Smooth muscle cell (in vitro differentiated cells): ENCODE measurements around the gene ZNF20. TPM values are rescaled to one million over a fixed set of nuclear protein-coding genes. Genes with fewer than 3 reads are reported as not detected.

Experiments used
- DNase-seq: peaks from one replicate; lab custom pipeline; 2025; ENCODE audit not compliant: unreplicated experiment; lab: John Stamatoyannopoulos, UW
- H2AFZ ChIP-seq: fragments of 200-600 bp; sonication (generic); 2 replicates; pipeline ENCODE4 v1.6.0; 2016; ENCODE audit warnings: antibody characterized with exemption, low read depth, mild to moderate bottlenecking
- H3F3A ChIP-seq: fragments of 200-600 bp; sonication (generic); 2 replicates; pipeline ENCODE4 v1.6.0; 2017; ENCODE audit warnings: antibody characterized with exemption, low read depth
- H3K27ac ChIP-seq: fragments of 200-600 bp; sonication (generic); 2 replicates; pipeline ENCODE4 v1.5.1; 2016; ENCODE audit warnings: low read depth, mild to moderate bottlenecking
- H3K27me3 ChIP-seq: fragments of 200-600 bp; sonication (generic); 2 replicates; pipeline ENCODE4 v1.6.1; 2016; ENCODE audit warnings: low read depth, mild to moderate bottlenecking
- H3K36me3 ChIP-seq: fragments of 200-600 bp; sonication (generic); 2 replicates; pipeline ENCODE4 v1.5.1; 2016; ENCODE audit warnings: low read depth
- H3K4me1 ChIP-seq: fragments of 200-600 bp; sonication (generic); 2 replicates; pipeline ENCODE4 v1.5.1; 2016; ENCODE audit warnings: low read depth
- H3K4me2 ChIP-seq: fragments of 200-600 bp; sonication (generic); 2 replicates; pipeline ENCODE4 v1.6.0; 2016; ENCODE audit warnings: mild to moderate bottlenecking
- H3K4me3 ChIP-seq: fragments of 200-600 bp; sonication (generic); 2 replicates; pipeline ENCODE4 v1.5.1; 2016; ENCODE audit warnings: mild to moderate bottlenecking
- H3K79me2 ChIP-seq: fragments of 200-600 bp; sonication (generic); 2 replicates; pipeline ENCODE4 v1.6.0; 2016; ENCODE audit warnings: low read depth, mild to moderate bottlenecking
- H3K9ac ChIP-seq: fragments of 200-600 bp; sonication (generic); 2 replicates; pipeline ENCODE4 v1.6.0; 2016; ENCODE audit warnings: low read depth
- H3K9me3 ChIP-seq: fragments of 200-600 bp; sonication (generic); replicated peaks from 2 replicates; pipeline ENCODE4 v1.5.1; 2016; ENCODE audit warnings: low read depth
- H4K20me1 ChIP-seq: fragments of 200-600 bp; sonication (generic); 2 replicates; pipeline ENCODE4 v1.6.0; 2016; ENCODE audit warnings: low read depth
- CTCF ChIP-seq: fragments of 200-600 bp; sonication (generic); IDR thresholded peaks from 2 replicates; pipeline ENCODE4 v1.5.1; 2017; ENCODE audit warnings: borderline replicate concordance, mild to moderate bottlenecking, antibody characterized with exemption; ENCODE audit not compliant: insufficient read depth, poor library complexity, severe bottlenecking
- WGBS: methylation state at CpG from one replicate; pipeline ENCODE4 v1.1.7; 2016; ENCODE audit warnings: low lambda C conversion rate; 5-methylcytosine and 5-hydroxymethylcytosine counted together
- polyA plus RNA-seq: library from polyadenylated mRNA; unstranded; fragments of >200 nt; fragmentation: Nextera tagmentation; extraction: Ambion mirVana; gene quantifications from 2 replicates; pipeline ENCODE4 v1.2.1, GENCODE V29; 2016
- total RNA-seq: library from RNA; depleted of rRNA; stranded (reverse); fragments of >200 nt; gene quantifications from 2 replicates; pipeline ENCODE4 v1.2.3, GENCODE V29; 2014

ZNF20 gene
- total and polyA plus RNA-seq, 2 experiments from 2014 or later: 0.46 to 1.3 TPM

- H3K36me3 ChIP-seq: peaks cover 11% of the 10 kb centered on the region
- H3K79me2 ChIP-seq: peaks cover 21% of the 10 kb centered on the region
- peaks cover 4% of the 10 kb centered on the region for H3K4me1 ChIP-seq
- H3K4me3 ChIP-seq: no peak overlapping the region
- H3K9me3 ChIP-seq: no peaks in the 10 kb centered on the region
- no peaks in the 10 kb centered on the region for H3F3A ChIP-seq
- DNase-seq: no peak
- 98% methylated on average over 4 of the region's 4 CpGs for WGBS
- no peak overlapping the region for H3K27ac ChIP-seq
- no peaks in the 10 kb centered on the region for H4K20me1 ChIP-seq
- H2AFZ ChIP-seq: no peak overlapping the region
- H3K9ac ChIP-seq: no peak overlapping the region
- H3K4me2 ChIP-seq: no peak overlapping the region
- TF ChIP-seq CTCF: no peak
- H3K27me3 ChIP-seq: no peaks in the 10 kb centered on the region
Observed at GRCh38 chr19:12095111-12095790, 44.9 kb downstream of the ZNF20 start.

GRCh38 chr19:12093777-12094176 lies 46.4 kb downstream of the ZNF20 start:
- H3K27ac ChIP-seq: no peak overlapping the region
- H3K27me3 ChIP-seq: no peaks in the 10 kb centered on the region
- no peaks in the 10 kb centered on the region for H3F3A ChIP-seq
- H3K79me2 ChIP-seq: peaks cover 21% of the 10 kb centered on the region
- H3K9ac ChIP-seq: no peak overlapping the region
- H3K4me3 ChIP-seq: no peak overlapping the region
- WGBS: 96% methylated on average over 3 of the region's 3 CpGs
- no peak overlapping the region for H3K4me2 ChIP-seq
- H3K9me3 ChIP-seq: no peaks in the 10 kb centered on the region
- no peak overlapping the region for H2AFZ ChIP-seq
- H3K36me3 ChIP-seq: peaks cover 11% of the 10 kb centered on the region
- no peak for DNase-seq
- H4K20me1 ChIP-seq: no peaks in the 10 kb centered on the region
- peaks cover 4% of the 10 kb centered on the region for H3K4me1 ChIP-seq
- TF ChIP-seq CTCF: no peak

- H2AFZ ChIP-seq: peak overlapping the region; percentile 84
Observed at GRCh38 chr19:12092956-12093355, 47.2 kb downstream of the ZNF20 start.

More at GRCh38 chr19:12092956-12093355, 47.2 kb downstream of the ZNF20 start:
- Histone ChIP-seq H3K9ac (peak overlapping the region; percentile 60), H3K27ac (peak overlapping the region; percentile 47), H3K36me3 (peaks cover 8% of the 10 kb centered on the region), H4K20me1 (no peaks in the 10 kb centered on the region), H3K4me1 (peaks cover 4% of the 10 kb centered on the region), H3K79me2 (peaks cover 21% of the 10 kb centered on the region), H3F3A (no peaks in the 10 kb centered on the region), H3K9me3 (no peaks in the 10 kb centered on the region), H3K4me2 (peak overlapping the region; percentile 83), H3K27me3 (no peaks in the 10 kb centered on the region), H3K4me3 (peak overlapping the region; percentile 62)
- TF ChIP-seq CTCF: no peak
- WGBS: 35% methylated on average over 10 of the region's 10 CpGs
- DNase-seq: no peak
